ENCODE results near the gene TERC. TPM values are rescaled to one million over a fixed set of nuclear protein-coding genes. Genes with fewer than 3 reads are reported as not detected.
A peak's percentile ranks its signal among the peaks of the same experiment; 100 is the strongest.
"Not testable (repeated sequence)": the region's sequence is repeated elsewhere in the genome, so short reads cannot be mapped to it uniquely, and the experiment has no call there.

TERC gene
- total RNA-seq, 1 donor from 2014 or later, result 3.8 TPM

DNA sequence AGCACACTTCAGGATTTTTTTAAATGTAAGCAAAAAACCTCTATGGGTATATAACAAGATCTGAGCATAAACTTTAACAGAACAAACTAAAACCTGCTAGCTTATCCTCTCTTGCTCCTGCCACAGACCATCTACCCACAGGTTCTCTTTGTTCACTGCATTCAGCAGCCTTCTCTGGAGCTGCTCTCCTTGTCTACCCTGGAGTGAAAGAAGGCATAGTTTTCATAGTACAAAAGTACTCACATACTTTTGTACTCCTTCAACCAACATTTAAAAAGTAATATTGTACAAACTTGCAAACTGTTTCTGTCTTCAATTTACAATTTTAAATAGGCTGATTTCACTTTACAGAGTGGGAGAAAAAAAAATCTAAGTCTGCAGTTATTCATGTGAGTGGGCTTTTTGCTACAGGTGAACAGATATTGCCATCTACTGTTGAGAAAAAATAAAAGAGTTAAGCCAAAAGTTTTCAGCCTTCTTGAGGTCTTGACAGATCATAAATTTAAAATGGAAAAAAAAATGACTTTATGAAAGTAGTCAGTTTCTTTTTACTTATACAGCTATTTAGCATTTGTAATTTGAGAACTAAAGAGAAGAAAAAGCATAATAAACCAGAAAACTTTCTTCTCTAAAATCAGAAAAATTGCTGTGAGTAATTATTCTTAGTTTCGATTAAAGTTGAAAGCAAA is 20.4 kb downstream of the TERC start:
- TF ChIP-seq, protein P1, sequence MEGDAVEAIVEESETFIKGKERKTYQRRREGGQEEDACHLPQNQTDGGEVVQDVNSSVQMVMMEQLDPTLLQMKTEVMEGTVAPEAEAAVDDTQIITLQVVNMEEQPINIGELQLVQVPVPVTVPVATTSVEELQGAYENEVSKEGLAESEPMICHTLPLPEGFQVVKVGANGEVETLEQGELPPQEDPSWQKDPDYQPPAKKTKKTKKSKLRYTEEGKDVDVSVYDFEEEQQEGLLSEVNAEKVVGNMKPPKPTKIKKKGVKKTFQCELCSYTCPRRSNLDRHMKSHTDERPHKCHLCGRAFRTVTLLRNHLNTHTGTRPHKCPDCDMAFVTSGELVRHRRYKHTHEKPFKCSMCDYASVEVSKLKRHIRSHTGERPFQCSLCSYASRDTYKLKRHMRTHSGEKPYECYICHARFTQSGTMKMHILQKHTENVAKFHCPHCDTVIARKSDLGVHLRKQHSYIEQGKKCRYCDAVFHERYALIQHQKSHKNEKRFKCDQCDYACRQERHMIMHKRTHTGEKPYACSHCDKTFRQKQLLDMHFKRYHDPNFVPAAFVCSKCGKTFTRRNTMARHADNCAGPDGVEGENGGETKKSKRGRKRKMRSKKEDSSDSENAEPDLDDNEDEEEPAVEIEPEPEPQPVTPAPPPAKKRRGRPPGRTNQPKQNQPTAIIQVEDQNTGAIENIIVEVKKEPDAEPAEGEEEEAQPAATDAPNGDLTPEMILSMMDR (IDR thresholded peaks at IDR 0.05; ENCODE audit: borderline replicate concordance), result peak; percentile 68
- intact Hi-C loops (cut with micrococcal nuclease), result no loop called here
- Histone ChIP-seq H3K36me3 (no peaks in the 10 kb centered on the region), H3K27ac (replicated peaks) (no peak overlapping the region), H3K4me3 (no peak overlapping the region), H3K27me3 (ENCODE audit: low read depth) (peaks cover 27% of the 10 kb centered on the region), H3K9me3 (replicated peaks) (no peaks in the 10 kb centered on the region), H3K4me1 (no peaks in the 10 kb centered on the region)
- no peak for DNase-seq

DNA sequence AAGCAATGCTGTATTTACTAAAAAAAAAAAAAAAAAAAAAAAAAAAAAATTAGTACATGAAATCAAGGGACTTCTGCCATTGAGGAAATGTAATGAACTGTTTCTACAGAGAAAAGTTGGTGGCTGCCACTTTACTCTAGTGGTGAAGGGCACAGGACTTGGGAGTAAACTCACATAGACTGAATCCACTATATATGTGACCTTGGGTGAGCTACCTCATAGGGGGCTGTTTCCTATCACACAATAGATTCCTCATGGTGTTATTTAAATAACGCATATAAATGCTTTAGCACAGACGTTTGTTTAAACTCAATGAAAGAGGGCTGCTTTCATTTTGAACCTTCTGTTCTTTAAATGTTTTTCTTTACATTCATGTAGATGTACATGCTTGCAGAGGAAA is 25.8 kb downstream of the TERC start:
- DNase-seq, result no peak
- intact Hi-C loops (cut with micrococcal nuclease), result no loop called here
- H3K9me3 ChIP-seq (replicated peaks), result peaks cover 27% of the 10 kb centered on the region
- no peak overlapping the region for H3K27ac ChIP-seq (replicated peaks)
- no peaks in the 10 kb centered on the region for H3K36me3 ChIP-seq
- H3K4me3 ChIP-seq, result no peak overlapping the region
- no peaks in the 10 kb centered on the region for H3K27me3 ChIP-seq (ENCODE audit: low read depth)
- TF ChIP-seq, protein P1 (IDR thresholded peaks at IDR 0.05; ENCODE audit: borderline replicate concordance), result no peak
- H3K4me1 ChIP-seq, result no peaks in the 10 kb centered on the region

DNA sequence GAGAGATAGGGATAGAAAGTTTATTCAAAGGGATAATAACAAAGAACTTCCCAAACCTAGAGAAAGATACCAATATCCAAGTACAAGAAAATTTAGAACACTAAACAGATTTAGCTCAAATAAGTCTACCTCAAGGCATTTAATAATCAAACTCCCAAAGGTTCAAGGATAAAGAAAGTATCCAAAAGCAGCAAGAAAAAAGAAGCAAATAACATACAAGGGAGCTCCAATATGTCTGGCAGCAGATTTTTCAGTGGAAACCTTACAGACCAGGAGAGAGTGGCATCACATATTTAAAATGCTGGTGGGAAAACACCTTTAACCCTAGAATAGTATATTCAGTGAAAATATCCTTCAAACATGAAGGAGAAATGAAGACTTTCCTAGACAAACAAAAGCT is 33.0 kb downstream of the TERC start:
- H3K36me3 ChIP-seq; H3K27ac ChIP-seq (replicated peaks); intact Hi-C loops (cut with micrococcal nuclease); H3K4me1 ChIP-seq; H3K4me3 ChIP-seq; DNase-seq; H3K27me3 ChIP-seq (ENCODE audit: low read depth): not testable (repeated sequence)
- H3K9me3 ChIP-seq (replicated peaks), result peaks cover 54% of the 10 kb centered on the region

DNA sequence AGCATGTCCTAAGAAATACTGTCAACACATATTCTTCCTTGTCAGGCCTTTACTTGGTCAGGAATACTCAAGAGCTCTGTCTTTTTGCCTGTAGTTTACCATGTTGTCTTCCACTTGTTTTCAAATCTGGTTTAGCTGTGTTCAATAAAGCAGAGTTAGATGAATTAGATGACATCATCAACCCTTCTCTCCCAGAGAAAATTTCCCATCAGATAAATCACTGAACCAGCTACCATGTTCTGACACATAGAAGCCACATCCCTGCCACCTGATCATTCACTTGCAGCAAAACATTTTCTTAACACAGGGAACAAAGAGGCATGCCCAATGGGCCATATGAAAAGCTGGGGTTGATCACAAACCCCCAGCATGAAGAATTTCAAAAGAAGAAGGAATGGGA is 42.1 kb downstream of the TERC start:
- peaks cover 11% of the 10 kb centered on the region for H3K9me3 ChIP-seq (replicated peaks)
- intact Hi-C loops (cut with micrococcal nuclease), result no loop called here
- H3K4me3 ChIP-seq, result no peak overlapping the region
- no peaks in the 10 kb centered on the region for H3K4me1 ChIP-seq
- H3K27ac ChIP-seq (replicated peaks), result no peak overlapping the region
- H3K36me3 ChIP-seq, result no peaks in the 10 kb centered on the region
- TF ChIP-seq, protein P1 (IDR thresholded peaks at IDR 0.05; ENCODE audit: borderline replicate concordance), result no peak
- DNase-seq, result no peak
- no peaks in the 10 kb centered on the region for H3K27me3 ChIP-seq (ENCODE audit: low read depth)

DNA sequence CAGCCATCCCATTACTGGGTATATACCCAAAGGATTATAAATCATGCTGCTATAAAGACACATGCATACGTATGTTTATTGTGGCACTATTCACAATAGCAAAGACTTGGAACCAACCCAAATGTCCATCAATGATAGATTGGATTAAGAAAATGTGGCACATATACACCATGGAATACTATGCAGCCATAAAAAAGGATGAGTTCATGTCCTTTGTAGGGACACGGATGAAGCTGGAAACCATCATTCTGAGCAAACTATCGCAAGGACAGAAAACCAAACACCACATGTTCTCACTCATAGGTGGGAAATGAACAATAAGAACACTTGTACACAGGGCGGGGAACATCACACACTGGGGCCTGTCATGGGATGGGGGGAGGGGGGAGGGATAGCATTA is 46.4 kb downstream of the TERC start:
- H3K27me3 ChIP-seq (ENCODE audit: low read depth); intact Hi-C loops (cut with micrococcal nuclease); H3K4me1 ChIP-seq; H3K9me3 ChIP-seq (replicated peaks); H3K36me3 ChIP-seq; H3K27ac ChIP-seq (replicated peaks); DNase-seq; H3K4me3 ChIP-seq: not testable (repeated sequence)

Other genes starting within 250 kb of the TERC start
- gene MECOM, start 101.3 kb downstream of the TERC start, total RNA-seq, result 18.1 TPM
- gene ACTRT3, start 4.5 kb upstream of the TERC start, total RNA-seq, result 0.55 TPM
- gene MYNN, start 8.3 kb upstream of the TERC start, total RNA-seq, result 12.4 TPM
- gene LRRIQ4, start 47.8 kb upstream of the TERC start, total RNA-seq, result not detected
- gene LRRC34, start 47.8 kb upstream of the TERC start, total RNA-seq, result 1.6 TPM
- gene LRRC31, start 104.9 kb upstream of the TERC start, total RNA-seq, result not detected
- not detected for gene SAMD7, start 146.5 kb upstream of the TERC start, total RNA-seq
- 76.5 TPM for gene SEC62, start 201.7 kb upstream of the TERC start, total RNA-seq